ENCODE measurements around the gene CCNY.

DNA sequence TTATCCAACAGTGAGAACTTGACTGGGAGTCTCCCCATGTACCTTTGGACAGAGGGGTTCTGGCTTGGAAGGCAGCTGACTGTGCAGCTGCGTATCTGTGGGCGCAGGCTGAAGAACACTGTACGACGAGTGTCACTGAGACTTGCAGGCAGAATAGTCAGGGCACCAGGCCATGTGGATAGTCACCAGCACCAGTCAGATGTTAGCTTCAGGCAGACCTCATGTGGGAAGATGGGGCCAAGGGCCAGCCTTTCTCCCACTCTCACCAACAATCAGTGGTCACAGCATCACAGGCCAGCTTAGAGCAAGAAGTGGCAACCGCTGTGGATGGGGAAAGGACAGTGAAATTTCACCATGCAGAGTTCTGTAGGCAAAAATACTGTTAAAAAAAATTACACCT is 225.4 kb downstream of the CCNY start:
- TF ChIP-seq, protein P1, sequence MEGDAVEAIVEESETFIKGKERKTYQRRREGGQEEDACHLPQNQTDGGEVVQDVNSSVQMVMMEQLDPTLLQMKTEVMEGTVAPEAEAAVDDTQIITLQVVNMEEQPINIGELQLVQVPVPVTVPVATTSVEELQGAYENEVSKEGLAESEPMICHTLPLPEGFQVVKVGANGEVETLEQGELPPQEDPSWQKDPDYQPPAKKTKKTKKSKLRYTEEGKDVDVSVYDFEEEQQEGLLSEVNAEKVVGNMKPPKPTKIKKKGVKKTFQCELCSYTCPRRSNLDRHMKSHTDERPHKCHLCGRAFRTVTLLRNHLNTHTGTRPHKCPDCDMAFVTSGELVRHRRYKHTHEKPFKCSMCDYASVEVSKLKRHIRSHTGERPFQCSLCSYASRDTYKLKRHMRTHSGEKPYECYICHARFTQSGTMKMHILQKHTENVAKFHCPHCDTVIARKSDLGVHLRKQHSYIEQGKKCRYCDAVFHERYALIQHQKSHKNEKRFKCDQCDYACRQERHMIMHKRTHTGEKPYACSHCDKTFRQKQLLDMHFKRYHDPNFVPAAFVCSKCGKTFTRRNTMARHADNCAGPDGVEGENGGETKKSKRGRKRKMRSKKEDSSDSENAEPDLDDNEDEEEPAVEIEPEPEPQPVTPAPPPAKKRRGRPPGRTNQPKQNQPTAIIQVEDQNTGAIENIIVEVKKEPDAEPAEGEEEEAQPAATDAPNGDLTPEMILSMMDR (IDR thresholded peaks at IDR 0.05; ENCODE audit: poor library complexity), result no peak
- TF ChIP-seq EZH2phosphoT487 (IDR thresholded peaks at IDR 0.05; ENCODE audit: low read depth, severe bottlenecking, unreplicated experiment) (no peak), EZH2 (IDR thresholded peaks at IDR 0.05; ENCODE audit: borderline replicate concordance) (no peak)

Data from hepatocyte (in vitro differentiated cells).